H9 (cell line): ENCODE measurements around the gene ATG2A. TPM values are rescaled to one million over a fixed set of nuclear protein-coding genes. Genes with fewer than 3 reads are reported as not detected.

ENCODE experiments used
- DNase-seq: peaks from one replicate; pipeline ENCODE4 v3.0.0-alpha.2; 2017
- H2AFZ ChIP-seq: one replicate; pipeline ENCODE4 v1.6.1; 2013; ENCODE audit warnings: mild to moderate bottlenecking, low read length, control low read depth, moderate library complexity
- H2AK5ac ChIP-seq: 2 replicates; pipeline ENCODE4 v1.6.1; 2013; ENCODE audit warnings: low read length, control low read depth, mixed read lengths; ENCODE audit not compliant: insufficient read length
- H2BK120ac ChIP-seq: one replicate; pipeline ENCODE4 v1.6.1; 2013; ENCODE audit warnings: low read depth, mild to moderate bottlenecking, low read length, control low read depth, inconsistent platforms; ENCODE audit not compliant: poor library complexity, severe bottlenecking
- H2BK12ac ChIP-seq: 2 replicates; pipeline ENCODE4 v1.6.1; 2013; ENCODE audit warnings: low read length, control low read depth, mixed read lengths, low read depth; ENCODE audit not compliant: insufficient read length
- H2BK15ac ChIP-seq: 2 replicates; pipeline ENCODE4 v1.6.1; 2013; ENCODE audit warnings: low read depth, low read length, control low read depth
- H2BK20ac ChIP-seq: one replicate; pipeline ENCODE4 v1.6.1; 2013; ENCODE audit warnings: low read depth, mild to moderate bottlenecking, low read length, control low read depth, inconsistent platforms; ENCODE audit not compliant: poor library complexity, severe bottlenecking
- H2BK5ac ChIP-seq: 2 replicates; pipeline ENCODE4 v1.6.1; 2013; ENCODE audit warnings: low read length, control low read depth, mixed read lengths; ENCODE audit not compliant: insufficient read length
- H3K14ac ChIP-seq: 2 replicates; pipeline ENCODE4 v1.6.1; 2013; ENCODE audit warnings: low read length, control low read depth; ENCODE audit not compliant: insufficient read depth
- H3K18ac ChIP-seq: 2 replicates; pipeline ENCODE4 v1.6.1; 2013; ENCODE audit warnings: low read depth, mild to moderate bottlenecking, mixed read lengths, low read length, control low read depth; ENCODE audit not compliant: insufficient read length
- H3K23ac ChIP-seq: 2 replicates; pipeline ENCODE4 v1.6.1; 2013; ENCODE audit warnings: low read length, control low read depth, mixed read lengths, low read depth; ENCODE audit not compliant: insufficient read length
- H3K23me2 ChIP-seq: 2 replicates; pipeline ENCODE4 v1.6.1; 2013; ENCODE audit warnings: low read depth, mild to moderate bottlenecking, mixed read lengths, low read length, control low read depth; ENCODE audit not compliant: insufficient read length, poor library complexity, severe bottlenecking
- H3K27ac ChIP-seq: 2 replicates; pipeline ENCODE4 v1.5.1; 2013; ENCODE audit warnings: low read length, control low read depth, mixed read lengths, low read depth; ENCODE audit not compliant: insufficient read length
- H3K27me3 ChIP-seq: 2 replicates; pipeline ENCODE4 v1.6.1; 2013; ENCODE audit warnings: low read length, control low read depth, inconsistent platforms; ENCODE audit not compliant: insufficient read depth
- H3K4ac ChIP-seq: 2 replicates; pipeline ENCODE4 v1.6.1; 2013; ENCODE audit warnings: low read depth, mild to moderate bottlenecking, control low read depth, inconsistent platforms, low read length, moderate library complexity
- H3K4me1 ChIP-seq: 2 replicates; pipeline ENCODE4 v1.6.1; 2013; ENCODE audit warnings: low read length, control low read depth, inconsistent platforms; ENCODE audit not compliant: insufficient read depth
- H3K4me2 ChIP-seq: 2 replicates; pipeline ENCODE4 v1.6.1; 2013; ENCODE audit warnings: low read length, control low read depth, mixed read lengths; ENCODE audit not compliant: insufficient read length, insufficient read depth
- H3K56ac ChIP-seq: 2 replicates; pipeline ENCODE4 v1.6.1; 2013; ENCODE audit warnings: low read depth, mild to moderate bottlenecking, mixed read lengths, low read length, control low read depth; ENCODE audit not compliant: insufficient read length
- H3K79me1 ChIP-seq: 2 replicates; pipeline ENCODE4 v1.6.1; 2013; ENCODE audit warnings: low read depth, mild to moderate bottlenecking, moderate library complexity, low read length, control low read depth, inconsistent platforms; ENCODE audit not compliant: insufficient read depth, poor library complexity, severe bottlenecking
- H3K79me2 ChIP-seq: 2 replicates; pipeline ENCODE4 v1.6.1; 2013; ENCODE audit warnings: low read length, control low read depth, inconsistent platforms; ENCODE audit not compliant: insufficient read depth
- H3K9ac ChIP-seq: 2 replicates; pipeline ENCODE4 v1.6.1; 2013; ENCODE audit warnings: low read length, control low read depth, mixed read lengths; ENCODE audit not compliant: insufficient read length; ENCODE audit errors: extremely low read depth
- H3K9me3 ChIP-seq: one replicate; pipeline ENCODE4 v1.6.1; 2013; ENCODE audit warnings: low read depth, low read length, inconsistent platforms; ENCODE audit not compliant: control insufficient read depth
- H3T11ph ChIP-seq: one replicate; pipeline ENCODE4 v1.6.1; 2013; ENCODE audit warnings: mild to moderate bottlenecking, low read length, control low read depth, inconsistent platforms
- H4K20me1 ChIP-seq: one replicate; pipeline ENCODE4 v1.6.1; 2013; ENCODE audit not compliant: control insufficient read depth, insufficient read length, insufficient read depth
- H4K5ac ChIP-seq: 2 replicates; pipeline ENCODE4 v1.6.1; 2013; ENCODE audit warnings: low read depth, mild to moderate bottlenecking, mixed read lengths, low read length, control low read depth; ENCODE audit not compliant: insufficient read length
- H4K8ac ChIP-seq: replicated peaks from 2 replicates; pipeline ENCODE4 v1.6.1; 2013; ENCODE audit warnings: low read length, control low read depth, mixed read lengths, low read depth; ENCODE audit not compliant: insufficient read length
- H4K91ac ChIP-seq: 2 replicates; pipeline ENCODE4 v1.6.1; 2013; ENCODE audit warnings: low read depth, mild to moderate bottlenecking, moderate library complexity, mixed read lengths, low read length, control low read depth; ENCODE audit not compliant: insufficient read length
- H3K27ac Mint-ChIP-seq, 3 experiments: 2 replicates in 2 of 3; 3 replicates in 1 of 3; pipeline ENCODE4 v1.8.0; 2020 to 2021; ENCODE audit warnings: mixed read lengths in 3 of 3, mild to moderate bottlenecking in 1 of 3, moderate library complexity in 1 of 3
- H3K27me3 Mint-ChIP-seq: 2 replicates; pipeline ENCODE4 v1.8.0; 2021; ENCODE audit warnings: low read depth, mild to moderate bottlenecking, moderate library complexity, mixed read lengths
- H3K36me3 Mint-ChIP-seq, 3 experiments: 2 replicates in 2 of 3; 3 replicates in 1 of 3; pipeline ENCODE4 v1.8.0; 2020 to 2021; ENCODE audit warnings: low read depth in 3 of 3, mixed read lengths in 3 of 3; ENCODE audit not compliant: insufficient read depth in 1 of 3
- H3K4me1 Mint-ChIP-seq, 2 experiments: 2 replicates each; pipeline ENCODE4 v1.8.0; 2020; ENCODE audit warnings: mixed read lengths in 2 of 2
- H3K4me3 Mint-ChIP-seq, 2 experiments: 2 replicates in 1 of 2; 3 replicates in 1 of 2; pipeline ENCODE4 v1.8.0; 2020 to 2021; ENCODE audit warnings: mild to moderate bottlenecking in 2 of 2, mixed read lengths in 2 of 2, moderate library complexity in 1 of 2
- H3K9me3 Mint-ChIP-seq, 2 experiments: 2 replicates in 1 of 2; 3 replicates in 1 of 2; pipeline ENCODE4 v1.8.0; 2020; ENCODE audit warnings: mild to moderate bottlenecking in 2 of 2, mixed read lengths in 2 of 2, moderate library complexity in 1 of 2
- CTCF ChIP-seq: fragments of 200-600 bp; sonication (generic); conservative IDR thresholded peaks from 3 replicates; pipeline ENCODE4 v1.8.0; 2021; ENCODE audit warnings: antibody characterized with exemption, mild to moderate bottlenecking
- WGBS: extraction: QIAGEN DNeasy Blood & Tissue Kit; methylation state at CpG from one replicate; pipeline ENCODE4 v1.1.7; 2013; ENCODE audit warnings: missing lambda C conversion rate, low lambda C conversion rate, mixed read lengths; ENCODE audit not compliant: insufficient read length; ENCODE audit errors: extremely low coverage; 5-methylcytosine and 5-hydroxymethylcytosine counted together
- total RNA-seq: library from RNA; stranded (reverse); gene quantifications from 2 replicates; pipeline ENCODE4 v1.2.1, GENCODE V29; 2021

Gene ATG2A
- total RNA-seq, 1 experiment from 2014 or later = 21.3 TPM

DNA sequence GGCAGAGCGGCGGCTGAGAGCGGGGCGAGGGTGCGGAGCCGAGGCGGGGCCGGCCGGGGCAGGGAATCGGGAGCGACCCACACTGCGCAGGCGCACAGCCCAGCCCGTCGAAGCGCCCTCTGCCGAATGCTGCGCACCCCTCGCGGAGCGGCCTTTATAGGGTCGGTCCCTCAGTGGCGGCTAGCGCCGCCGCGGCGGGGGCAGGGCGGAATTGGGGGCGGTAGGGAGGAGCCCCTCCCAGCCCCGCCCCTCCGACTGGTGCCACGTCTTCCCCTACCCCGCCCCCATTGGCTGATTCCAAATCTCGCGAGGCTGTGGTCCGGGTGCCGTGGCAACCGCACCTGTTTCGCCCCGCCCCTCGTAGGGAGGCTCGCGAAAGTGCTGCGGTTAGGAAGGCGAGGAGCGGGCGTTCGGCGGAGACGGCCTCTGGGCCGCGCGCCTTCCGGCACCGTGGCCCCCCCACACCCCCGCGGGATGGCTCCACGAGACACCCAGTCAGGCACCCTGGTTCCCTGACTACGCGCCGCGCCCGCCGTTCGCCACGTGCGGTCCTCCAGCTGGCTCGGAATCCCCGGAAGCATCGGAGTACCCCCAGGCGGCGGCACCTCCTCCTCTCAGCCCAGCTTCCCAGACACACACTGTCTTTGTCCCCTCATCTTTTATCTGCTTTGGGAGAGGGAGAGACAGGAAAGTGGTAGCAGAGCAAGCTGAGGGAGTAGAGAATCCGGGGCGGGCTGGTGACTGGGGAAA is 38.3 kb downstream of the ATG2A start, which contains the start of gene EHD1:
EHD1 (minus strand) TSS at position 128 of the 750 bp plus-strand sequence. CDS start 157 bp downstream, outside the sequence.
- Histone ChIP-seq H3K56ac (no peak within 1 kb of the TSS), H3K4ac (no peak within 1 kb of the TSS), H3K9ac (peak within 1 kb of the TSS; percentile 66), H3K27ac (no peak within 1 kb of the TSS), H3K23me2 (peaks cover 19% of the 10 kb centered on the region), H2BK12ac (no peak within 1 kb of the TSS), H2BK15ac (no peak within 1 kb of the TSS), H2BK120ac (no peak within 1 kb of the TSS), H4K8ac (no peak within 1 kb of the TSS), H3T11ph (no peak within 1 kb of the TSS), H2BK5ac (no peak within 1 kb of the TSS), H2BK20ac (no peak within 1 kb of the TSS), H4K91ac (no peak within 1 kb of the TSS), H3K23ac (no peak within 1 kb of the TSS), H3K79me2 (no peaks in the 10 kb centered on the region), H3K18ac (peak within 1 kb of the TSS; percentile 83), H4K20me1 (no peaks in the 10 kb centered on the region), H3K9me3 (no peaks in the 10 kb centered on the region), H3K4me1 (no peaks in the 10 kb centered on the region; the same call in 1 of the 2 replicates), H4K5ac (no peak within 1 kb of the TSS), H3K27me3 (no peaks in the 10 kb centered on the region), H3K14ac (peak within 1 kb of the TSS; percentile 86), H2AK5ac (no peak within 1 kb of the TSS), H3K4me2 (peak within 1 kb of the TSS; percentile 92), H3K79me1 (no peaks in the 10 kb centered on the region), H2AFZ (no peak within 1 kb of the TSS)
- peak; percentile 98 for DNase-seq
- Mint-ChIP-seq H3K36me3 (peaks cover 2 to 8% (median 4%) of the 10 kb centered on the region in 3 experiments; a peak in 4 of 7 replicates), H3K27me3 (peaks cover 9% of the 10 kb centered on the region), H3K4me1 (peaks cover 23 to 26% of the 10 kb centered on the region in 2 experiments), H3K9me3 (no peaks in the 10 kb centered on the region; a peak in 1 of 5 replicates), H3K27ac (peak within 1 kb of the TSS; percentile 82 to 97 (median 95); a peak in 6 of 7 replicates), H3K4me3 (peak within 1 kb of the TSS; percentile 93 to 96)
- WGBS = no CpG with 5 or more reads among the region's 75 CpGs
- TF ChIP-seq CTCF = peak; percentile 60
